ENCODE measurements around the gene SCAPER. TPM values are rescaled to one million over a fixed set of nuclear protein-coding genes. Genes with fewer than 3 reads are reported as not detected.

SCAPER gene
- total and polyA plus RNA-seq, 2 of the 4 experiments (the other 2 are of a cell fraction), result 2.9 to 9.7 TPM

DNA sequence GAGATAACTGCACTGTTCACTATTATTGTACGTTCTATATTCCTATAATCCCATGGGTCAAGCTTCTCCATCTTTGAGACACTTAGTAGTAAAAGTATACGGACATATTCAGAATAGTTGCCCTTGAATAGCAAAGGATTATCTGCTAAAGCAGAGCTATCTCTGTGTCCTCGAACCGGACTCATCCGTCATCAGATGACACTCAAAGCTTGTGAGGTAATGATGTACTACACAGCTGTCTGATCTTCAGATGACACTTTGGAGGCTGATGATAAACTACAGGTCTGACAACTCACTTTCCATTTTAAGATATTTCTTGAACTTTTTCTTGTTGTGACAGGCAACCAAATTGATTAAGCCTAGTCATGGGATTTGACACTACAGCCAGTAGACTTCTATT lies 240.2 kb downstream of the SCAPER start:
- Histone ChIP-seq H3K4me3 (ENCODE audit: insufficient read depth, low read depth, low read length) (no peak overlapping the region), H3K56ac (ENCODE audit: extremely low read depth, insufficient read depth, low read length) (no peak overlapping the region), H3K23ac (ENCODE audit: low read depth, low read length) (no peak overlapping the region), H3K9me3 (ENCODE audit: control insufficient read depth, insufficient read depth, low read length) (no peaks in the 10 kb centered on the region), H4K5ac (ENCODE audit: low read depth, low read length) (no peak overlapping the region), H3K27me3 (ENCODE audit: control insufficient read depth, insufficient read depth, low read length) (no peaks in the 10 kb centered on the region), H3K18ac (ENCODE audit: low read depth, low read length) (no peak overlapping the region), H3K4ac (ENCODE audit: low read depth, low read length) (no peak overlapping the region), H3K79me1 (ENCODE audit: low read depth in 1 of 2, low read length in 2 of 2) (no peaks in the 10 kb centered on the region; a peak in 1 of 4 replicates), H2AK9ac (replicated peaks; ENCODE audit: low read depth, low read length, poor library complexity) (no peak overlapping the region), H3K27ac (ENCODE audit: insufficient read depth, low read length) (no peak overlapping the region), H4K91ac (ENCODE audit: insufficient read depth, low read depth, low read length) (no peak overlapping the region), H2AFZ (replicated peaks; ENCODE audit: low read length, poor library complexity) (no peak overlapping the region), H2BK15ac (ENCODE audit: low read depth, low read length) (no peak overlapping the region), H3K36me3 (ENCODE audit: control insufficient read depth, insufficient read depth, low read length) (no peaks in the 10 kb centered on the region), H3K9me1 (ENCODE audit: insufficient read depth, low read length) (no peaks in the 10 kb centered on the region), H4K8ac (ENCODE audit: low read depth in 2 of 2, low read length in 2 of 2) (no peak overlapping the region), H3K9ac (ENCODE audit: low read depth, low read length) (no peak overlapping the region), H2BK20ac (ENCODE audit: low read depth, low read length) (no peak overlapping the region), H2AK5ac (ENCODE audit: low read depth, low read length) (no peak overlapping the region), H3K4me2 (ENCODE audit: low read depth, low read length) (no peak overlapping the region), H2BK120ac (ENCODE audit: low read depth, low read length) (no peak overlapping the region), H2BK5ac (ENCODE audit: low read depth, low read length, poor library complexity, severe bottlenecking) (no peak overlapping the region), H3K4me1 (ENCODE audit: control insufficient read depth, insufficient read depth, low read length) (no peaks in the 10 kb centered on the region), H3K14ac (replicated peaks; ENCODE audit: low read depth, low read length) (no peak overlapping the region), H4K20me1 (ENCODE audit: insufficient read depth, low read length) (no peaks in the 10 kb centered on the region)
- TF ChIP-seq, protein P1, sequence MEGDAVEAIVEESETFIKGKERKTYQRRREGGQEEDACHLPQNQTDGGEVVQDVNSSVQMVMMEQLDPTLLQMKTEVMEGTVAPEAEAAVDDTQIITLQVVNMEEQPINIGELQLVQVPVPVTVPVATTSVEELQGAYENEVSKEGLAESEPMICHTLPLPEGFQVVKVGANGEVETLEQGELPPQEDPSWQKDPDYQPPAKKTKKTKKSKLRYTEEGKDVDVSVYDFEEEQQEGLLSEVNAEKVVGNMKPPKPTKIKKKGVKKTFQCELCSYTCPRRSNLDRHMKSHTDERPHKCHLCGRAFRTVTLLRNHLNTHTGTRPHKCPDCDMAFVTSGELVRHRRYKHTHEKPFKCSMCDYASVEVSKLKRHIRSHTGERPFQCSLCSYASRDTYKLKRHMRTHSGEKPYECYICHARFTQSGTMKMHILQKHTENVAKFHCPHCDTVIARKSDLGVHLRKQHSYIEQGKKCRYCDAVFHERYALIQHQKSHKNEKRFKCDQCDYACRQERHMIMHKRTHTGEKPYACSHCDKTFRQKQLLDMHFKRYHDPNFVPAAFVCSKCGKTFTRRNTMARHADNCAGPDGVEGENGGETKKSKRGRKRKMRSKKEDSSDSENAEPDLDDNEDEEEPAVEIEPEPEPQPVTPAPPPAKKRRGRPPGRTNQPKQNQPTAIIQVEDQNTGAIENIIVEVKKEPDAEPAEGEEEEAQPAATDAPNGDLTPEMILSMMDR (conservative IDR thresholded peaks at IDR 0.05; ENCODE audit: low read depth, low read length), result no peak
- TF ChIP-seq NFE2L2 (IDR thresholded peaks at IDR 0.05; ENCODE audit: low read depth, low read length) (no peak), RAD21 (IDR thresholded peaks at IDR 0.05; ENCODE audit: low read length) (no peak), SMC3 (IDR thresholded peaks at IDR 0.05; ENCODE audit: low read depth, low read length) (no peak), FOS (IDR thresholded peaks at IDR 0.05; ENCODE audit: low read depth, low read length) (no peak), CHD1 (IDR thresholded peaks at IDR 0.05; ENCODE audit: low read depth, low read length) (no peak), MXI1 (IDR thresholded peaks at IDR 0.05; ENCODE audit: borderline replicate concordance, low read depth, low read length) (no peak), MAZ (IDR thresholded peaks at IDR 0.05; ENCODE audit: borderline replicate concordance, low read depth, low read length) (no peak), RCOR1 (IDR thresholded peaks at IDR 0.05; ENCODE audit: insufficient replicate concordance, low read length) (no peak), RFX5 (IDR thresholded peaks at IDR 0.05; ENCODE audit: low read depth, low read length) (no peak), POLR2A (IDR thresholded peaks at IDR 0.05; ENCODE audit: low read depth, low read length) (no peak), BHLHE40 (IDR thresholded peaks at IDR 0.05; ENCODE audit: low read depth, low read length) (no peak), MAFK (IDR thresholded peaks at IDR 0.05; ENCODE audit: low read depth, low read length) (no peak), CEBPB (IDR thresholded peaks at IDR 0.05; ENCODE audit: low read depth, low read length) (no peak)
- TF ChIP-seq, protein P2, sequence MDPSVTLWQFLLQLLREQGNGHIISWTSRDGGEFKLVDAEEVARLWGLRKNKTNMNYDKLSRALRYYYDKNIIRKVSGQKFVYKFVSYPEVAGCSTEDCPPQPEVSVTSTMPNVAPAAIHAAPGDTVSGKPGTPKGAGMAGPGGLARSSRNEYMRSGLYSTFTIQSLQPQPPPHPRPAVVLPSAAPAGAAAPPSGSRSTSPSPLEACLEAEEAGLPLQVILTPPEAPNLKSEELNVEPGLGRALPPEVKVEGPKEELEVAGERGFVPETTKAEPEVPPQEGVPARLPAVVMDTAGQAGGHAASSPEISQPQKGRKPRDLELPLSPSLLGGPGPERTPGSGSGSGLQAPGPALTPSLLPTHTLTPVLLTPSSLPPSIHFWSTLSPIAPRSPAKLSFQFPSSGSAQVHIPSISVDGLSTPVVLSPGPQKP (IDR thresholded peaks at IDR 0.05; ENCODE audit: borderline replicate concordance, low read depth, low read length), result no peak
- TF ChIP-seq, protein P3, sequence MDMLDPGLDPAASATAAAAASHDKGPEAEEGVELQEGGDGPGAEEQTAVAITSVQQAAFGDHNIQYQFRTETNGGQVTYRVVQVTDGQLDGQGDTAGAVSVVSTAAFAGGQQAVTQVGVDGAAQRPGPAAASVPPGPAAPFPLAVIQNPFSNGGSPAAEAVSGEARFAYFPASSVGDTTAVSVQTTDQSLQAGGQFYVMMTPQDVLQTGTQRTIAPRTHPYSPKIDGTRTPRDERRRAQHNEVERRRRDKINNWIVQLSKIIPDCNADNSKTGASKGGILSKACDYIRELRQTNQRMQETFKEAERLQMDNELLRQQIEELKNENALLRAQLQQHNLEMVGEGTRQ (IDR thresholded peaks at IDR 0.05; ENCODE audit: low read depth, low read length), result no peak
- intact Hi-C loops (cut with micrococcal nuclease) (no loop called here), dilution Hi-C loops (cut with HindIII; ENCODE audit: low sequenced_read_pairs, unreplicated experiment) (no loop called here), in situ Hi-C loops (cut with MboI; ENCODE audit: low sequenced_read_pairs) (no loop called here)
- DNase-seq, result no peak
- ChIA-PET POLR2A (ENCODE audit: unreplicated experiment) (no interaction called here), CTCF (no interaction called here)
- no TSS peak for BruUV-seq (replicated peaks)
- 100% methylated on average over 1 of the region's 5 CpGs; no CpG with 5 or more reads in 1 of the 2 experiments for WGBS, 2 experiments (ENCODE audit: extremely low coverage in 2 of 2, insufficient read length in 1 of 2)
- no peak for ATAC-seq (ENCODE audit: low read depth)
